Myocyte (in vitro differentiated cells): ENCODE measurements around the gene ZNF518A. TPM values are rescaled to one million over a fixed set of nuclear protein-coding genes. Genes with fewer than 3 reads are reported as not detected.
"Not testable (repeated sequence)": the region's sequence is repeated elsewhere in the genome, so short reads cannot be mapped to it uniquely, and the experiment has no call there.

Experiments used
- DNase-seq: peaks from one replicate; pipeline ENCODE4 v3.0.0-alpha.2; 2012; ENCODE audit warnings: low read depth
- total RNA-seq: library from RNA; depleted of rRNA; stranded (reverse); fragments of >200 nt; gene quantifications from 2 replicates; pipeline ENCODE4 v1.2.3, GENCODE V29; 2014

The ZNF518A gene
- total RNA-seq, 1 donor from 2014 or later = 15.4 TPM

DNA sequence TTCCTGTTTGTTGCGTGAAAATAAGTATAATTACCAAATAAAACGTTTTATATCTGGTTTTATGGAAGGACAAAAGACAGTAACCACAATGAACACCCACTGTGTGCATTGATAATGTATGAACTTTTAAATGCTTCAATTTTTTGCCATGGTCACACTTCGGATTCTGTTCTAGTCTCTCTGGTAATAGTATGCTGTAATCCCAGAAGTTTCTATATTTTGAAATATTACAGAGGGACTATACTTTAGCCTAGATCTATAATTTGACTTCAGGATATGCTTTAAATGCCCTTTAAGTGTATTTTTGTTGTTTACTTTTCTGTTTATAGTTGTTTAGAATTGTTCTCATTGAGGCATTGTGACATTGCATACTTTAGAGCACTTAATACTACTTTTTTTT, 1.5 kb downstream of the ZNF518A start:
- no peak for DNase-seq

DNA sequence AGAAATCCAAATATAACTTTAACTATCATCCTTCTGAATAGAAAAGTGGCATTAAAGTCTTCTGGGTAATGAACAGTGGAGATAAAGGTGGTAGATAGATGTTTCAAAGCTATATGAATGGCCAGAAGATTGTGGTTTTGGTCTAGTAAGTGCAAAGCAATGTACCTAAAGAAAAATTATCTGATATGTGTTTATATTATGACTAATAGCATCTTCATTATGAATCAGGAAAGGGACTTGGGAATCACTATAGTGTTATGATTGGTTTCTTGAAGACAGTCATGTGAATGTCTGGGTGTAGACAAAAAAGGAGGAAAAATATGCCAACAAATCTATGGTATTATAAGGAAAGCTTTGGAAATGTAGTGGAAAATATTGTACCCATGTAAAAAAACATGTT, 3.0 kb downstream of the ZNF518A start:
- no peak for DNase-seq

DNA sequence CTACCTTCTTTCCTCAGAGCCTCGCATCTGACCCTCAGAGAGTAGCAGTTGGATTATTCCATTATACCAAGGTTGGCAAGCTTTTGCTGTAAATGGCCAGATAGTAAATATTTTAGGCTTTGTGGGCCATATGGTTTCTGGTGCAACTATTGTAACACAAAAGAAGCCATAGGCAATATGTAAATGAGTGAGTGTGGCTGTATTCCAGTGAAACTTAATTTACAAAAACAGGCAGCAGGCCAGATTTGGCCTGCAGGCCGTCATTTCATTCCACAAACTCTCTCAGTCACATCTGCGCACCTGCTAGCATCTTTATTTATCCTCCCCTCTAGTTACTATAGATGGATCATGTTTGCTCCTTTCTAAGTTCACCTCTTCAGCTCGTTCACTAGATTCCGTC, 6.7 kb downstream of the ZNF518A start:
- DNase-seq = no peak

DNA sequence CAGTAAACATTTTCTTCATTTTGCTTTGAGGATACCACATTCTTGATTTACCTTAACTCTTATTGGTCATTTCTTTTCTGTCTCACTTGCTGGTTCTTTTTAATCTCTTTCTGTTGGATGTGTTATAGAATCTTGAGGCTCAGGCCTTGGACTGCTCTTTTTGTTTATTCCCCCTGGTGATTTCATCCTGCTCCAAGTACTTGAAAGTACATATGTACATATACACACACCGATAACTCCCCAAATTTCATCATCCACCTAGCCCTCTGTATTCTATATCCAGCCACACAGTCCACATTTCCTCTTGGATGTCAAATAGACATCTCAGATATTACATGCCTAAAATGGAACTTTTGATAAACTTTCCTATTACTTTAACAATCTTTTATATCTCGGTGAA, 7.5 kb downstream of the ZNF518A start:
- no peak for DNase-seq

DNA sequence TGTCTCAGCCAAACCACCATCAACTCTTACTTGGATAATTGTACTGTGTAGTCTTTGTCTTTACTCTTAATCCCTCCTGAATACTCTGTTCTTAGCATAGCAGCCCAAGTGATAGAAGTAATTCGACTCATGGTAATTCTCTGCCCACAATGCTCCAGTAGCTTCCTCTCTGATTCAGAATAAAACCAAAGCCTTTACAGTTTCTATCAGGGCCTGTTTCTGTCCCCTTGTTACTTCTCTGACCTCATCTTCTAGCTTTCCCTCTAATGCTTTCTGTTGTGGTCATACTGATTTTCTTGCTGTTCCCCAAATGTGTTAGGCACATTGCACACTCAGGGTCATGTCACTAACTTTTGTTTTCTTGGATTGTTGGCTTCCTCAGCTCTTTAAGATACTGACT, 8.0 kb downstream of the ZNF518A start:
- no peak for DNase-seq

DNA sequence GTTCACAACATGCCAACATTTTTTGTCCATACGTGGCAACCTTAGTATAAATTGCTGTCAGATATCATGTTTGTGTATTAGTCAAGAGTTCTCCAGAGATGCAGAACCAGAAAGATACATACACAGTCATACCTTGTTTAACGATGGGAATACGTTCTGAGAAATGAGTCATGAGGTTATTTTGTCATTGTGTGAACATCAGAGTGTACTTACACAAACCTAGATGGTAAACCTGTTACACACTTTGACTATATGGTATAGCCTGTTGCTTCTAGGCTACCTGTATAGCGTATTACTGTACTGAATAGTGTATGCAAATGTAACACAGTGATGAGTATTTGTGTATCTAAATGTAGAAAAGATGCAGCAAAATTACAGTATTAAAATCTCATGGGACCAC, 22.3 kb downstream of the ZNF518A start:
- no peak for DNase-seq

DNA sequence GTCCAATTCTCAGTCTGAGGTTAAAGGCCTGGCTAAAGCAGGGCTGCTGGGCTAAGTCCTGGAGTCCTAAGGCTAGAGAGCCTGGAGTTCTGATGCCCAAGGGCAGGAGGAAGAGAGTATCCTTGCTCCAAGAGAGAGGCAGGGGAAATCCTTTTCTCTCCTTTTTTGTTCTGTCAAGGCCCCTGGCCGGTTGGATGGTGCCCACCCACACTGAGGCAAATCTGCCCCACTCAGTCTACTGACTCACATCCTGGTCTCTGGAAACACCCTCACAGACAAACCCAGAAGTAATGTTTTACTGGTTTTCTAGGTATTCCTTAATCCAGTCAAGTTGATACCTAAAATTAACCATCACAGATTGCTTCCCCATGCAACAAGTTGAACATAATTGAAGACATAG, 23.0 kb downstream of the ZNF518A start:
- DNase-seq = no peak

DNA sequence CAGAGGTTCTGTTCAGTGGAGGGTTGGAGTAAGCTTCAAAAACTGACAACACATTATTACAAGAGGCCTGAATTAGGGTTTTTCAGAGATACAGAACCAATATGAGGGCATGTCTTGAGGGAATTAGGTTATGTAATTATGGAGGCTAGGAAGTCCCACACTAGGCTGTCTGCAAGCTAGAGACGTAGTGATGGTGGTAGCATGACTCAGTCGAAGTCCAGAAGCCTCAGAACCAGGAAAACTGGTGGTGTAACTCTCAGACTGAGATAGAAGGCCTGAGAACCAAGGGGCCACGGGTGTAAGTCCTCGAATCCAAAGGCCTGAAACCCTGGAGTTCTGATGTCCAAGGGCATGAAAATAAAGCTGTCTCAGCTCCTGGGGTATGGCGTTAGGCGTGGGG, 35.6 kb downstream of the ZNF518A start:
- DNase-seq = no peak

DNA sequence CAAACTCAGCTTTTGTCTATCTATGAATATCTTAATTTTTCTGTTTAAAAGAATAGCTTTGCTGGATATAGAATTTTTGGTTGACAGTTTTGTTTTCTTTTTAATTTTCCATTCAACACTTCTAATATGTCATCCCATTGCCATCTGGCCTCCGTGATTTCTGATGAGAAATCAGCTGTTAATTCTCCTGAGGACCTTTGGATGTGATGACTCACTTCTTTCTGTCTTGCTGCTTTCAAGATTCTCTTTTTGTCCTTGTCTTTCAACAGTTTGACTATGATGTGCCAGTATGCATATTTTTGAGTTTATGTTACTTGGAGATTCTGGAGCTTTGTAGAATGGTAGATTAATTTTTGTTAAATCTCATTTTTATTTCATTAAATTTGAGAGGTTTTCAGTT, 38.4 kb downstream of the ZNF518A start:
- peak; percentile 2 for DNase-seq

DNA sequence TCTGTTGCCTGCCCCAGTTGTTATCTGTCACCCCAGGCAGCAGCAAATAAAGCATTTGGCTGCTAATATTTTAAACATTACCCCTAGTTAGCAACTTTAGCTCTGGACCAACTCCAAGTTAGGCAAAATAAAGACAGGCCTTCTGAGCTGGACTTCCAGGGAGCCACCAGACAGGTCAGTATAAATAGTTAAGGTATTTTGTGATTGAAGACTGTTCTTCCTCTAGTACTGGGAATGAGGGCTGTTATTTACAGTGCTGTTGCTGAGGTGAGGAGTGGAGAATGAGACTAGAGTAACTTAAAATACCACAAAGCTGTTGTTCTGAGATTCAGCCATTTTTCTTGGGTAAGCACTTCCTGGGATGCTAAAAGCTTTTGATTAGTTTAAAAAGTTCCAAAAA, 40.1 kb downstream of the ZNF518A start:
- no peak for DNase-seq

DNA sequence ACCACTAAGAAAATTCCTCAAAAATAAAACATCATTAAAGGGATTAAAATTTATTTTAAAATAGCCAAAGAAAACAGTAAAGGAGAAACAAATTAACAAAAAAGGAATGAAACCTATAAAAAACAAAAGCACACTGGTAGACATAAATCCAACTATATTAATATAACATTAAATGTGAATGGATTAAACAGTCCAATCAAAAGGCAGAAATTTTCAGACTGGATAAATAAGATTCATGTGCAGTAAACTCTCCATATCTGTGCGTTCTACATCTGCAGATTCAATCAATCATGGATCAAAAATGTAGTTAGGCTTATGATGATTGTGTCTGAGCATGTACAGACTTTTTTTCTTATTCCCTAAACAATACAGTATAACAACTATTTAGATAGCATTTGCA, 42.6 kb downstream of the ZNF518A start:
- no peak for DNase-seq

DNA sequence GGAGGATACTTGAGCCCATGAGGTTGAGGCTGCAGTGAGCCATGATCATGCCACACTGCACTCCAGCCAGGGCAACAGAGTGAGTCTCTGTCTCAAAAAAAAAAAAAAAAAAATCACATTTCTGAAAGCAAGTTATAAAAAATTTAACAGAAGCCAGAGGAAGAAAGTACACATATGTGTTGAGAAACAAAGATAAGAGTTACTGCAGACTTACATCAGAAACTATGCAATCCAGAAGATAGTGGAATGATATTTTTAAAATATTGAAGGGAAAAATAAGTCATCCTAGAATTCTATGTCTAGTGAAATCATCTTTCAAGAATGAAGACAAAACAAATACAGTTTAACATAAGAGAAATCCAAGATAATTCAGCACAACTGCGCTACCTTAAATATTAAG, 46.9 kb downstream of the ZNF518A start:
- no peak for DNase-seq

DNA sequence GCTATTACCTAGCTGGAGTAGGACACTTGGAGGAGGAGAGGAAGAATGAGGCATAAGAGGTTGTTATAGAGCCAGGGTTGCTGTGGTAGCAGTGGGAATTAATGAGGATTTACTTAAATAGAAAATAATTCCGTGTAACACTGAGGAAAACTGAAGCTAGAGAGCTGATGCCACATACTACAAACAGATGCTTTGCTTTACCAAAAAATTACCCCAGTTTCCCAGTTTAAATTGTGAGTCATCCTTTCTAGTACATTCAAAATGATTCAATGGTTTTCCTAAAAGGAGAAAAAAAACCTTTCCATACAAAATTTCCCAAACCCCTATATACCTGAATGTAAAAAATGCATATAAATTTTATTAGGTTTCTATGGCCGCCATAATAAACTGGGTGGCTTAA, 58.3 kb downstream of the ZNF518A start:
- peak; percentile 11 for DNase-seq

DNA sequence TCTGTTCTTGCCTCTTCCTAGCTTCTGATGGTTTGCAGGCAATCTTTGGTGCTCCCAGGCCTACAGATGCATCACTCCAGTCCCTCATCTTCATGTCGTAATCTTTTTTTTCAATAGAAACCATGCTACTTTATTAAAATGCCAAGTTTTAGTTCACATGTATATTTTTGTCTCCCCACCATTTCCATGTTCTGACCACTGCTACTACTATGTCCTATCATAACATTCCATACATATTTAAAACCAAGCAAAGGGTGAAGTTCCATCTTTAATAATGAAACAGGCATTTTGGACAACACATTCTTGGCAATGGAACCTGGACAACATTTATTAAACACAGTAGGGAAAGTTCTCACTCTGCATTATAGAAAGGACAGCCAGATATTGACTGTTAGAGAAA, 58.8 kb downstream of the ZNF518A start:
- DNase-seq = no peak

DNA sequence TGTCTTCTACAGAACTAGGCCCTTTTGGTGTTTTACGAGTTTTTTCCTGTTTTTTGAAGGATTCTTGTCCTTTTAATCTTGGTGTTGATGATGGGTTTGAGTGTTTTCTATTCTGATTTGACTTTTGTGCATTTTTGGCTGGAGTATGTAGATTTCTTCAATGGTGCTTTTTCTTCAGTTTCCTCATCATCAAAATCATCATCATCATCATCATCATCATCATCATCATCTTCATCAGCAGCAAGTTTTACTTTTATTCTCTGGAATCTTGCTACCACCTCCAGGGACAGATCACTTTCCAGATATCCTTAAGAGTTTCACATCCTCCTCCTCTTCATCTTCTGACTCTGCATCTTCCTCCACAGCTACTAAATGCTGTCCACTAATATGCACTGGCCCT, 59.4 kb downstream of the ZNF518A start:
- DNase-seq = not testable (repeated sequence)

DNA sequence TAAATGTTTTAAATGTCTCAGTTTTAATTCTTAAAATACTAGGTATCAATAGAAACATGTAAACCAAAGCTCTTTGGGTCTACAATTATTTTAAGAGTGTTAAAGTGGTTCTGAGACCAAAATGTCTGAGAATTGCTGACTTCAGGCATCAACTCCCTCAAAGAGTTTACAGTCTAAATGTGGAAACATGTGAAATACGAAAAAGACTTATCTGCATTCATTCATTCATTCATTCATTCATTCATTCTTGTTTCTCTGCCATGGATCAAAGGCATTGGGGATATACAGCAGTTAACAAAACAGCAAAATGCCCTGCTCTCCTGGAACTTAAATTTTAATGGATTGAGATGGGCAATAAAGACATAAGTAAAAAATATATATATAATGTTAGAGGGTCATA, 71.4 kb downstream of the ZNF518A start:
- DNase-seq = no peak

DNA sequence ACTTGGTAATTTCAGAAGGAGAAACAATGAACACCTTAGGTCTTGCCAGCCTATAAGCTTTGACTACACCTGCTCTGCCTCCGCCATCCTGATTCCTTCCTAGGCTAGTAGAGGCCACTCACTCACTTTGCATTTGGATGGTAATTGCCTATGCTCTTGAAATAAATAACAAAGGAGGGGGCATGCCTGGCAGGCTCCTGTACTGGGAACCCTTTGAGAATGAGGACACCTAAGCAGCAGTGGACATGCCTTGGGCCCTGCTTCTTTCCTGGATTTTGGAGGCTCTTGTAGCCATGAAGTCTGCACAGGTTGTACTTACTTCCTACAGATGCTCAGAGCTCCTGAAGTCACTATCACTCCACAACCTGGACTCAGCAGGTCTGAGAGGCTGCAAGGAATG, 75.5 kb downstream of the ZNF518A start:
- no peak for DNase-seq

DNA sequence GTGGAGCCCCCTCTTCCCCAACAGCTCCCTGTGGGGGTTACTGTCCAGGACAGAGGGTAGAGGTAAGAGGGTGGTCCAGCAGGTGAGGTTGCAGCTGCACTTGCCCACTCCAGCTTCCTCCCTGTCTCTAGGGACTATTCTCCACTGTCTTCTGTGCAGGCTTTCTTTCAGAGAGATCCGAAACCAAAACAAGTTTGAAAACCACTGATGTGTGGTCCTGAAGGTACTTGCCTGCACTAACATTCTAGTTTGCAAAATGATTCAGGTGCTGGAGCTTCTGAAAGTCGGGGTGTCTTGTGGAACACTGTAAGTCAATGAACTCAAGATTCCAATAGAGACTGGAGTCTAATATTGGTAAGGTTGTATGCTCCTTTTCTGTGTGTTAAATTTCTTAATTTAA, 78.2 kb downstream of the ZNF518A start:
- DNase-seq = no peak

DNA sequence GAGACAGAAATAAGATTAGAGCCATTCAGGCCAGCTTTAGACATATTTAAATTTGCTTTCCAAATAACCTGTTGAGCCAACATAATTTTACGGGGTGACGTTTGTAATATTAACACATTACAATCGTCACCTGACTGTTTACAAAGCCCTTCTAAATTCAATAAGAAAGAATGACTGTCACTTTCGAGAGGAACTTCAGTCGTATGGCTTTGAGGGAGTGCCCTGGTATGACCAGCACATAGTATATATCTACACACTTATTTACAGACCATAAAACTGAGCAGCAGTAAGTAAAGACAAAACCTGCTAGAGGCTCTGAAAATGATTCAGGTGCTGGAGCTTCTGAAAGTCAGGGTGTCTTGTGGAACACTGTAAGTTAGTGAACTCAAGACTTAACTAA, 78.8 kb downstream of the ZNF518A start:
- DNase-seq = no peak

DNA sequence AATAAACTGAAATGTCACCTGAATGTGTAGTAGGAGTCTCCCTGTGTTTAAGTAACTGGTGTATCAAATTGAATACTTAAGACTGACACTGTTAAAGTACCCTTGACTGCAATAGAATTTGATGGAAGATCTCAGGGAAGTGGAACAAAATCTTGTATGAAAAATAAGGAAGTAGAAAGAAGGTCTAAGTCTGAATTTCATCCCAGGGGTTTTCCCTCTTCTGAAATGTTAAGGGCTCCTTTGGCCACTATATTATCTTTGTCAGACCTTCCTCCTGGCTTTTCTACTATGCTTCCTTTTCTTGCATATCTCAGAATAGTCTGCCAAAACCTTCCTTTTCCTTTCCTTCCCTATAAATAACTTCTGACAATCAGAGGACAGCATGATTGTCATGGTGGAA, 81.7 kb downstream of the ZNF518A start:
- DNase-seq = no peak

DNA sequence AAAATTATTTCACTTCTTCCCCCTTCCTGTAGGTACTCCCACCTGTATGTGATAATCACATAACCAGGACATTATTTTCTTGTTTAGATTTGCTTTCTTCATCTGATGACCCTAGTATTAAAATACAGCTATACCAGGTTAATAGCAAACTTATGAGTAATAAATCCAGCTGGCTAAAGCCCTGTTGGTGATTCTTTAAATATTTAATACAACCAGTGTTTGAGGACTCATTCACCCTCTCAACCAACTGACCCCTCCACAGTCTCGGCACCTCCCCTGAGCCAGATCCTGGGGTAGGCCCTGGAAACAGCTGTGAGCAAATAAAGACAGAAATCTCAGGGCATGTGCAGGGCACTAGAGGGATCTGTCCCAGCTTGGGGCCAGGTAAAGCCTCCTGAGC, 82.8 kb downstream of the ZNF518A start:
- no peak for DNase-seq
